ENCODE measurements around the gene NRDC. TPM values are rescaled to one million over a fixed set of nuclear protein-coding genes. Genes with fewer than 3 reads are reported as not detected.

The NRDC gene
- total RNA-seq, 4 donors from 2014 or later: 35.1 to 83.7 (median 64.1) TPM

DNA sequence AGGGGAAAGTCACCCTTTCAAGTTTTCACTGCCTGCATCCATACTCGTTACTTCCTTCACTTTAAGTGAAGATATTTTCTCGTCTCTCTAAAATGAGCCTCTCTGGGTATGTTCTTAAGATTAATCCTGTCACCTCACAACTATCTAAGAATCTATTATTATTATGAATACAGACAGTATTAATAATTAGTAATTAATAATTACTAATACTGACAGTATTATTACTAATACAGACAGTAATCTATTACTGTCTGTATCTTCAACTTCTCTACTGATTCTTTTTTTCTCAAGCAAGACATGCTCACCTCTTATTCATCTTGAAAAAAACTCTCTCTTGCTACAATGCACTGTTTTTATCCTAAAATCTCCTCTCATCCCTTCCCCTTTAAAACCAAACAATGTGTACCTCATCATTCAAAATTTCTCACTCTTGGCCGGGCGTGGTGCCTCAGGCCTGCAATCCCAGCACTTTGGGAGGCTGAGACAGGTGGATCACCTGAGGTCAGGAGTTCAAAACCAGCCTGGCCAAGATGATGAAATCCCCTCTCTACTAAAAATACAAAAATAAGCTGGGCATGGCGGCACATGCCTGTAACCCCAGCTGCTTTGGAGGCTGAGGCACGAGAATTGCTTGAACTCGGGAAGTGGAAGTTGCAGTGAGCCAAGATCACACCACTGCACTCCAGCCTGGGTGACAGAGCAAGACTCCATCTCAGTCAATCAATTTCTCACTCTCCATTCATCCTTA, 7.8 kb downstream of the NRDC start:
- peaks cover 0 to 11% (median 0%) of the 10 kb centered on the region in 3 donors for H3K36me3 ChIP-seq
- WGBS, 2 donors: 58 to 70% methylated on average over 5 to 7 of the region's 7 CpGs
- no peak for TF ChIP-seq POLR2A (IDR thresholded peaks at IDR 0.05)
- TF ChIP-seq, protein P1, sequence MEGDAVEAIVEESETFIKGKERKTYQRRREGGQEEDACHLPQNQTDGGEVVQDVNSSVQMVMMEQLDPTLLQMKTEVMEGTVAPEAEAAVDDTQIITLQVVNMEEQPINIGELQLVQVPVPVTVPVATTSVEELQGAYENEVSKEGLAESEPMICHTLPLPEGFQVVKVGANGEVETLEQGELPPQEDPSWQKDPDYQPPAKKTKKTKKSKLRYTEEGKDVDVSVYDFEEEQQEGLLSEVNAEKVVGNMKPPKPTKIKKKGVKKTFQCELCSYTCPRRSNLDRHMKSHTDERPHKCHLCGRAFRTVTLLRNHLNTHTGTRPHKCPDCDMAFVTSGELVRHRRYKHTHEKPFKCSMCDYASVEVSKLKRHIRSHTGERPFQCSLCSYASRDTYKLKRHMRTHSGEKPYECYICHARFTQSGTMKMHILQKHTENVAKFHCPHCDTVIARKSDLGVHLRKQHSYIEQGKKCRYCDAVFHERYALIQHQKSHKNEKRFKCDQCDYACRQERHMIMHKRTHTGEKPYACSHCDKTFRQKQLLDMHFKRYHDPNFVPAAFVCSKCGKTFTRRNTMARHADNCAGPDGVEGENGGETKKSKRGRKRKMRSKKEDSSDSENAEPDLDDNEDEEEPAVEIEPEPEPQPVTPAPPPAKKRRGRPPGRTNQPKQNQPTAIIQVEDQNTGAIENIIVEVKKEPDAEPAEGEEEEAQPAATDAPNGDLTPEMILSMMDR (IDR thresholded peaks at IDR 0.05): no peak

DNA sequence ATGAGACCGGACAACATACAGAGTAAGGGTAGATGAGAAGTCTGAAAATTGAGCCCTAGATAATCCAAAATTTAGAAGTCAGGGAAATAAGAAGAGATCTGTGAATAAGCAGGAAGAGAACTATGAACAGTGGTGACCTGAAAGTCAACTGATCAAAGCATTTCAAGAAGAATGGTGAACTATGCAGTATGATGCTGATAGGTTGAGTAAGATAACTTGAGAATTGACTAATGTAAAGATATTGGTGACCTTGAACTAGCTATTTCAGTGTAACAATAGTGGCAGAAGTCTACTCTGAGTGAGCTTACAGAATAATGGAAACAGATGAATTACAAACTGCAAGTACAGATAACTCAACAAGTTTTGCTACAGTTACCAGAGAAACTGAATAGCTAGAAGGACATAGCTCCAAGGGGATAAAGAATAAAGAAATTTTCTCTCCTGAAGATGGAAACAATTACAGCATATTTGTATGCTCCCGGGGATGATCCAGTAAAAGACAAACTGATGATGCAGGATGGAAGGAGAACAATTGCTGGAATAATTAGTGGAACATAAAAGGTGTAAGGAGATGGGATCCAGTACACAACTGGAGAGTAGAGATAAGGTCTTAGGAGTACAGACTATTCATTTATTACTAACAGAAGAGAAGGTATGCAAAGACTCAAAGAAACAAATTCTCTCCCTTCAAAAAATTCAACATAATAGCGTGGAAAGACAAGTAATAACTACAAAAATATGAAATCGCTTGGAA, 10.9 kb downstream of the NRDC start:
- intact Hi-C loops (cut with DNase I): no loop called here
- 81 to 84% methylated on average over 4 of the region's 4 CpGs for WGBS, 2 donors
- H3K4me1 ChIP-seq: peaks cover 0 to 18% (median 0%) of the 10 kb centered on the region in 3 donors
- H3K36me3 ChIP-seq: peaks cover 0 to 13% (median 0%) of the 10 kb centered on the region in 3 donors
- H3K4me3 ChIP-seq: no peak overlapping the region
- TF ChIP-seq POLR2A (IDR thresholded peaks at IDR 0.05): no peak
- TF ChIP-seq, protein P1 (IDR thresholded peaks at IDR 0.05): no peak
- no peak overlapping the region for H3K27ac ChIP-seq
- no peaks in the 10 kb centered on the region for H3K9me3 ChIP-seq
- DNase-seq: no peak
- H3K27me3 ChIP-seq: no peaks in the 10 kb centered on the region

More for the DNA sequence above, 7.8 kb downstream of the NRDC start:
- Histone ChIP-seq H3K4me1 (peaks cover 0 to 48% (median 10%) of the 10 kb centered on the region in 3 donors), H3K27me3 (no peaks in the 10 kb centered on the region), H3K4me3 (no peak overlapping the region), H3K27ac (no peak overlapping the region), H3K9me3 (no peaks in the 10 kb centered on the region)
- DNase-seq: no peak
- intact Hi-C loops (cut with DNase I): no loop called here

DNA sequence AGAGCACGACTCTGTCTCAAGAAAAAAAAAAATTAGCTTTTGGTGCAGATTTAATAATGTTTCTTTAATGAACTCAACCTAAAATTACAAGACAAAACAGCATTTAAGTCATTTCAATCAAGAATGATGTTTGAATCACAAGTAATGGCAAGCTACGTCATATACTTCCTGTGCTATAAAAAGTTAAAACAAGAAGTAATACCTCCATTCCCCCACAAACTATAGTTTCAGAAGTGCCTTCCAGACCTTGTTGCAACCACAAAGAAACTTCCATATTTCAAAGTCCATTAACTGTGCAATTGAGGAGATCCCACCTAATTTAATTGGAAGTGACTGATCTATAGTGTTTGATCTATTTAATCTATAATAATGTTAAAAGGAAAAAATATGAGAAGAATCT, 15.1 kb downstream of the NRDC start:
- intact Hi-C loops (cut with DNase I): no loop called here

DNA sequence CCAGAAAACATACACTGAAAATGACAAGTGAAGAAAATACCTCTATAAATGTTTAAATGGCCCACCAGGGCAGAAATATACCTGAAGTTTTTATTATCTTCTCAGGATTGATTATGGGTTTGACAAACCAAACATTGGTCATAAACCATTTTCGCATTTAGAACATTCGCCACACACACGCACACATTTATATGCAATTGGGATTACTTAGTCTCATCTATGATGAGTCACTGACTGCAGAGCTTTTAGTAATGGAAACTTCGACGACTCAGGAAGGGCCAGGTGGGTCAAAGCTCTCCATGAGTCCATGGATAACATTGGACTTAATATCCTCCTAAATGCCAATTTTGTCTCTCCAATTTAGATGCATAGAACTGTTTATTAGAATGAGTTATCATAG, 16.9 kb downstream of the NRDC start:
- Histone ChIP-seq H3K4me1 (peaks cover 0 to 7% (median 0%) of the 10 kb centered on the region in 3 donors), H3K27me3 (no peaks in the 10 kb centered on the region), H3K4me3 (no peak overlapping the region), H3K9me3 (no peaks in the 10 kb centered on the region), H3K27ac (no peak overlapping the region), H3K36me3 (peaks cover 0 to 15% (median 0%) of the 10 kb centered on the region in 3 donors)
- intact Hi-C loops (cut with DNase I): no loop called here
- 85 to 87% methylated on average over 5 of the region's 5 CpGs for WGBS, 2 donors
- TF ChIP-seq, protein P1 (IDR thresholded peaks at IDR 0.05): no peak
- TF ChIP-seq POLR2A (IDR thresholded peaks at IDR 0.05): no peak
- DNase-seq: no peak

More for the DNA sequence above, 15.1 kb downstream of the NRDC start:
- Histone ChIP-seq H3K27ac (no peak overlapping the region), H3K9me3 (no peaks in the 10 kb centered on the region), H3K27me3 (no peaks in the 10 kb centered on the region), H3K4me1 (no peaks in the 10 kb centered on the region), H3K36me3 (peaks cover 0 to 15% (median 0%) of the 10 kb centered on the region in 3 donors), H3K4me3 (no peak overlapping the region)
- no peak for TF ChIP-seq POLR2A (IDR thresholded peaks at IDR 0.05)
- TF ChIP-seq, protein P1 (IDR thresholded peaks at IDR 0.05): no peak
- 79 to 80% methylated on average over 2 of the region's 2 CpGs for WGBS, 2 donors
- DNase-seq: no peak

DNA sequence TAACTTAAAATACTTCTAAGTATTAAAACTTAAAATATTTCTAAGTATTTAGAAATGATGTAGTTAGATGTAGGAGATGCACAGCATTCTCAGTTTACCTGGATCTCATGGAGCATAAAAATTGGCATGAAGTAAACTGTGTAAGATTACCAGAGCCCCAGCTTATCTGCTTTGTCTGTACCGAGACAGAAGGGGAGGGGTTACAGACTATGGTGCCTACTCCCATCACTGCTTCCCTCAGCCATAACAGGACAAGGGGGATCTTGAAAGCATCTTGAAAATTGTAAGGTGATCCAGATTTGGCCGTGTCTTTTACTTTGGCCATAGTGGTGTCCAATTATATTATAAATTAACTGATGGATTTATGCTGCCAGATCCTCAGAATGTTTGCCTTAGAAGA, 18.8 kb downstream of the NRDC start:
- TF ChIP-seq, protein P1 (IDR thresholded peaks at IDR 0.05): no peak
- TF ChIP-seq POLR2A (IDR thresholded peaks at IDR 0.05): no peak
- Histone ChIP-seq H3K9me3 (no peaks in the 10 kb centered on the region), H3K4me3 (no peak overlapping the region), H3K4me1 (peaks cover 0 to 7% (median 0%) of the 10 kb centered on the region in 3 donors), H3K27me3 (no peaks in the 10 kb centered on the region), H3K36me3 (peaks cover 0 to 19% (median 0%) of the 10 kb centered on the region in 3 donors), H3K27ac (no peak overlapping the region)
- no peak for DNase-seq
- intact Hi-C loops (cut with DNase I): no loop called here
- 86 to 87% methylated on average over 2 of the region's 2 CpGs for WGBS, 2 donors

Measured in esophagus squamous epithelium (tissue), 5 donors.